Measurements from ENCODE around the gene CARD9.

Gene CARD9

GRCh38 chr9:136393531-136393930, 20.1 kb upstream of the CARD9 start:
- H2AFZ ChIP-seq (ENCODE audit: low read depth), result no peak overlapping the region
- no peak overlapping the region for H3K9ac ChIP-seq
- TF ChIP-seq CTCF (conservative IDR thresholded peaks at IDR 0.05; ENCODE audit: low read depth, low read length), result no peak
- H3K4me1 ChIP-seq (ENCODE audit: low read depth, poor library complexity, severe bottlenecking), result peaks cover 5% of the 10 kb centered on the region
- H4K20me1 ChIP-seq (ENCODE audit: insufficient read depth), result no peaks in the 10 kb centered on the region
- peaks cover 8% of the 10 kb centered on the region for H3K79me2 ChIP-seq (ENCODE audit: insufficient read depth, low read depth)
- no peak overlapping the region for H3K4me2 ChIP-seq
- H3K27ac ChIP-seq, result no peak overlapping the region
- no peak overlapping the region for H3K4me3 ChIP-seq (IDR thresholded peaks at IDR 0.05; ENCODE audit: insufficient read depth, low read depth, low read length)
- peaks cover 4% of the 10 kb centered on the region; the same call in 1 of the 2 replicates for H3K36me3 ChIP-seq (ENCODE audit: insufficient read depth)
- no peaks in the 10 kb centered on the region for H3K27me3 ChIP-seq (ENCODE audit: insufficient read depth, low read depth)

- Histone ChIP-seq H2AFZ (ENCODE audit: low read depth) (no peak overlapping the region), H3K36me3 (ENCODE audit: insufficient read depth) (peaks cover 4% of the 10 kb centered on the region; the same call in 1 of the 2 replicates), H4K20me1 (ENCODE audit: insufficient read depth) (no peaks in the 10 kb centered on the region), H3K79me2 (ENCODE audit: insufficient read depth, low read depth) (peaks cover under 1% of the 10 kb centered on the region; the same call in 1 of the 2 replicates), H3K27me3 (ENCODE audit: insufficient read depth, low read depth) (no peaks in the 10 kb centered on the region), H3K27ac (no peak overlapping the region), H3K4me3 (IDR thresholded peaks at IDR 0.05; ENCODE audit: insufficient read depth, low read depth, low read length) (no peak overlapping the region), H3K4me2 (no peak overlapping the region), H3K4me1 (ENCODE audit: low read depth, poor library complexity, severe bottlenecking) (no peaks in the 10 kb centered on the region), H3K9ac (no peak overlapping the region)
- no peak for TF ChIP-seq CTCF (conservative IDR thresholded peaks at IDR 0.05; ENCODE audit: low read depth, low read length)
Measured at GRCh38 chr9:136392538-136393449, 19.3 kb upstream of the CARD9 start.

GRCh38 chr9:136391737-136392537, 18.5 kb upstream of the CARD9 start:
- Histone ChIP-seq H3K36me3 (ENCODE audit: insufficient read depth) (peaks cover 4% of the 10 kb centered on the region; the same call in 1 of the 2 replicates), H3K27ac (no peak overlapping the region), H3K27me3 (ENCODE audit: insufficient read depth, low read depth) (no peaks in the 10 kb centered on the region), H3K4me1 (ENCODE audit: low read depth, poor library complexity, severe bottlenecking) (no peaks in the 10 kb centered on the region), H4K20me1 (ENCODE audit: insufficient read depth) (no peaks in the 10 kb centered on the region), H3K9ac (no peak overlapping the region), H3K4me2 (no peak overlapping the region), H3K79me2 (ENCODE audit: insufficient read depth, low read depth) (no peaks in the 10 kb centered on the region), H3K4me3 (IDR thresholded peaks at IDR 0.05; ENCODE audit: insufficient read depth, low read depth, low read length) (no peak overlapping the region), H2AFZ (ENCODE audit: low read depth) (no peak overlapping the region)
- no peak for TF ChIP-seq CTCF (conservative IDR thresholded peaks at IDR 0.05; ENCODE audit: low read depth, low read length)

- TF ChIP-seq CTCF (conservative IDR thresholded peaks at IDR 0.05; ENCODE audit: low read depth, low read length), result no peak
- Histone ChIP-seq H3K4me3 (IDR thresholded peaks at IDR 0.05; ENCODE audit: insufficient read depth, low read depth, low read length) (no peak overlapping the region), H3K27ac (no peak overlapping the region), H3K4me1 (ENCODE audit: low read depth, poor library complexity, severe bottlenecking) (no peaks in the 10 kb centered on the region), H3K36me3 (ENCODE audit: insufficient read depth) (0 out of 2 replicates have a peak, but pooled peaks cover 4% of the 10 kb centered on the region), H3K9ac (no peak overlapping the region), H2AFZ (ENCODE audit: low read depth) (no peak overlapping the region), H3K79me2 (ENCODE audit: insufficient read depth, low read depth) (no peaks in the 10 kb centered on the region), H3K4me2 (no peak overlapping the region), H4K20me1 (ENCODE audit: insufficient read depth) (no peaks in the 10 kb centered on the region), H3K27me3 (ENCODE audit: insufficient read depth, low read depth) (no peaks in the 10 kb centered on the region)
Measured at GRCh38 chr9:136389396-136389795, 15.9 kb upstream of the CARD9 start.

Data from KMS-11 (cell line).